Activated B cell treated with CpG ODN at 0.5 μM for 24 hours (primary cell): ENCODE measurements around the gene TRDN. TPM values are rescaled to one million over a fixed set of nuclear protein-coding genes. Genes with fewer than 3 reads are reported as not detected.

ENCODE experiments used
- ATAC-seq: fragments of 200-7000 bp; cut with Tn5 transposase; one replicate; pipeline ENCODE4 v1.10.0; 2021; ENCODE audit warnings: low read depth, mild to moderate bottlenecking, moderate library complexity
- CTCF ChIA-PET: fragments of 350-600 bp; sonication (Branson Sonifier 250); formaldehyde crosslinking; loops from one replicate; lab custom pipeline; 2021; ENCODE audit warnings: antibody characterized with exemption; lab: Charles Lee
- POLR2A ChIA-PET: fragments of 350-600 bp; sonication (Branson Sonifier 250); formaldehyde crosslinking; loops from one replicate; lab custom pipeline; 2021; ENCODE audit warnings: antibody characterized with exemption; lab: Charles Lee
- DNase-seq: peaks from one replicate; pipeline ENCODE4 v3.0.0; 2022
- H3K27ac Mint-ChIP-seq: one replicate; pipeline ENCODE4 v1.8.0; 2020; ENCODE audit warnings: mixed read lengths
- H3K27me3 Mint-ChIP-seq: one replicate; pipeline ENCODE4 v1.8.0; 2021; ENCODE audit warnings: mixed read lengths
- H3K36me3 Mint-ChIP-seq: one replicate; pipeline ENCODE4 v1.8.0; 2021; ENCODE audit warnings: low read depth, mixed read lengths
- H3K4me1 Mint-ChIP-seq: one replicate; pipeline ENCODE4 v1.8.0; 2021; ENCODE audit warnings: mixed read lengths
- H3K4me3 Mint-ChIP-seq: one replicate; pipeline ENCODE4 v1.8.0; 2020; ENCODE audit warnings: mild to moderate bottlenecking, mixed read lengths
- H3K9me3 Mint-ChIP-seq: one replicate; pipeline ENCODE4 v1.8.0; 2020; ENCODE audit warnings: mixed read lengths
- CTCF ChIP-seq: fragments of 200-600 bp; IDR thresholded peaks from one replicate; pipeline ENCODE4 v1.8.0; 2022; ENCODE audit warnings: antibody characterized with exemption, mild to moderate bottlenecking
- intact Hi-C: fragments of 100-400 bp; cut with micrococcal nuclease; formaldehyde crosslinking; loops from one replicate; pipeline ENCODE4 v1.15.1; 2024
- total RNA-seq: library from RNA; stranded (reverse); gene quantifications from 2 replicates; pipeline ENCODE4 v1.2.3, GENCODE V29; 2022

Gene TRDN
- total RNA-seq, 1 donor from 2014 or later = not detected

DNA sequence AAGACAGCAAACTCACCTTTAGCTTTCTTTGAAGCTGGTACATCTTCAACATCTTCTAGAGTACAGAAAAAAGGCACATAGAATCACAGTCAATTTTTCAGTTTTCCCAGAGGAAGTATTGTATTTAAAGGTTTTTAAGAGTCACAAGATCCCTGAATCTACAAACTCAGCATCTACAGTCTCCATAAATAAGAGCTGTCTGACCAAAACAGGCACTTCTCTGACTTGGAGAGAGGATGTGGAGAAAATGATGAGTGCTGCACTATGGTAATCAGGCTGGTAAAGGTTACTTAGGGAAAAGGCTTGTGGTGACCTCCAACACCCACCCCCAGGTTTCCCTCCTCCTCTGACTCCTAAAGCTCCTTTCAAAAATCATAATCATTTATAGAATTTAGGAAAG, 412.7 kb downstream of the TRDN start:
- no peak for TF ChIP-seq CTCF
- Mint-ChIP-seq H3K4me1 (no peaks in the 10 kb centered on the region), H3K4me3 (no peak overlapping the region), H3K27me3 (no peaks in the 10 kb centered on the region), H3K36me3 (no peaks in the 10 kb centered on the region), H3K27ac (no peak overlapping the region), H3K9me3 (no peaks in the 10 kb centered on the region)
- ChIA-PET POLR2A (no interaction called here), CTCF (no interaction called here)
- intact Hi-C loops = no loop called here
- ATAC-seq = no peak
- no peak for DNase-seq

DNA sequence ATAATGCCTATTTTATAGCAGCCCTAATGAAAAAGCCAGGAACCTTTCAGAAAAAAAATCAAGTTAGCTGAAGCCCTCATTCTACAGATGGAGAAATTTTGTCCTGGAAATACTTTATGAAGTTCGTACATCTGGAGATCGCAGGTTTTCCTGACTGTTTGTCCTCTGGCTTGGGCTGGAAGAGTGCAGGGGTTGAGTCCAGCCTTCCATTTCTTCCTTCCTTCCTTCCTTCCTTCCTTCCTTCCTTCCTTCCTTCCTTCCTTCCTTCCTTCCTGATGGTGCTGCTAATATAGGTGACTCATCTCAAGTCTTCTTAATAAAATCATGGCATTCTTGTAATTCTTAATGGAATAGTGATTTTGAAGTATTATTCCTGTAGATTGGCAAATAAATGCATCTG, 413.3 kb downstream of the TRDN start:
- H3K36me3 Mint-ChIP-seq = no peaks in the 10 kb centered on the region
- intact Hi-C loops = no loop called here
- no peak for ATAC-seq
- no peak for TF ChIP-seq CTCF
- no peak overlapping the region for H3K27ac Mint-ChIP-seq
- H3K9me3 Mint-ChIP-seq = no peaks in the 10 kb centered on the region
- H3K4me1 Mint-ChIP-seq = no peaks in the 10 kb centered on the region
- H3K27me3 Mint-ChIP-seq = no peaks in the 10 kb centered on the region
- no peak for DNase-seq
- POLR2A ChIA-PET = no interaction called here
- H3K4me3 Mint-ChIP-seq = no peak overlapping the region
- CTCF ChIA-PET = no interaction called here

GRCh38 chr6:123215211-123215610, 421.5 kb downstream of the TRDN start:
- Mint-ChIP-seq H3K4me1 (no peaks in the 10 kb centered on the region), H3K9me3 (peaks cover 2% of the 10 kb centered on the region), H3K27me3 (no peaks in the 10 kb centered on the region), H3K4me3 (no peak overlapping the region), H3K27ac (no peak overlapping the region), H3K36me3 (no peaks in the 10 kb centered on the region)
- ChIA-PET CTCF (no interaction called here), POLR2A (no interaction called here)
- ATAC-seq = no peak
- no peak for DNase-seq
- intact Hi-C loops = no loop called here
- TF ChIP-seq CTCF = no peak

GRCh38 chr6:123214433-123214832, 422.3 kb downstream of the TRDN start:
- Mint-ChIP-seq H3K27me3 (no peaks in the 10 kb centered on the region), H3K9me3 (peaks cover 2% of the 10 kb centered on the region), H3K27ac (no peak overlapping the region), H3K4me3 (no peak overlapping the region), H3K36me3 (no peaks in the 10 kb centered on the region), H3K4me1 (no peaks in the 10 kb centered on the region)
- DNase-seq (no peak), ATAC-seq (no peak)
- CTCF ChIA-PET = no interaction called here
- POLR2A ChIA-PET = no interaction called here
- TF ChIP-seq CTCF = no peak
- intact Hi-C loops = no loop called here

GRCh38 chr6:123213921-123214320, 422.8 kb downstream of the TRDN start:
- ChIA-PET POLR2A (no interaction called here), CTCF (no interaction called here)
- intact Hi-C loops = no loop called here
- no peak for TF ChIP-seq CTCF
- Mint-ChIP-seq H3K9me3 (peaks cover 2% of the 10 kb centered on the region), H3K27me3 (no peaks in the 10 kb centered on the region), H3K36me3 (no peaks in the 10 kb centered on the region), H3K4me3 (no peak overlapping the region), H3K27ac (no peak overlapping the region), H3K4me1 (no peaks in the 10 kb centered on the region)
- ATAC-seq = no peak
- DNase-seq = no peak
